Naive thymus-derived CD4-positive, alpha-beta T cell (primary cell): ENCODE data around the gene PRSS50. TPM values are rescaled to one million over a fixed set of nuclear protein-coding genes. Genes with fewer than 3 reads are reported as not detected.

Experiments
- ATAC-seq: fragments of 150-1000 bp; cut with Tn5 transposase; 2 replicates; pipeline ENCODE4 v1.10.0; 2021; ENCODE audit warnings: mild to moderate bottlenecking, moderate library complexity
- CTCF ChIA-PET: fragments of 350-600 bp; sonication (Branson Sonifier 250); formaldehyde crosslinking; loops from one replicate; lab custom pipeline; 2021; ENCODE audit warnings: antibody characterized with exemption; lab: Charles Lee
- POLR2A ChIA-PET: fragments of 350-600 bp; sonication (Branson Sonifier 250); formaldehyde crosslinking; loops from one replicate; lab custom pipeline; 2021; ENCODE audit warnings: antibody characterized with exemption, inconsistent platforms; lab: Charles Lee
- DNase-seq, 9 donors: peaks; one replicate each; pipeline versions ENCODE4 v3.0.0 to v3.0.0-alpha.2; 2020 to 2022; ENCODE audit warnings: mixed read lengths in 1 of 9
- H3K27ac ChIP-seq: one replicate; pipeline ENCODE4 v1.7.0; 2013; ENCODE audit warnings: mild to moderate bottlenecking, low read depth, low read length, moderate library complexity
- H3K27me3 ChIP-seq, 2 donors: one replicate each; pipeline ENCODE4 v1.7.0; 2013; ENCODE audit warnings: low read length in 2 of 2, mild to moderate bottlenecking in 2 of 2, moderate library complexity in 2 of 2; ENCODE audit not compliant: control insufficient read depth in 2 of 2, insufficient read depth in 2 of 2
- H3K36me3 ChIP-seq, 3 experiments: 1 replicate in 2 of 3; 2 replicates in 1 of 3; pipeline ENCODE4 v1.7.0; 2013; ENCODE audit warnings: low read length in 3 of 3, mild to moderate bottlenecking in 3 of 3, moderate library complexity in 1 of 3; ENCODE audit not compliant: insufficient read depth in 3 of 3, control insufficient read depth in 2 of 3
- H3K4me1 ChIP-seq, 2 donors: one replicate each; pipeline ENCODE4 v1.7.0; 2013; ENCODE audit warnings: low read length in 2 of 2, mild to moderate bottlenecking in 2 of 2, moderate library complexity in 1 of 2; ENCODE audit not compliant: control insufficient read depth in 2 of 2, insufficient read depth in 2 of 2
- H3K4me3 ChIP-seq: 2 replicates; pipeline ENCODE4 v1.7.0; 2013; ENCODE audit warnings: mild to moderate bottlenecking, low read length
- H3K9me3 ChIP-seq, 3 experiments: 1 replicate in 2 of 3; 2 replicates in 1 of 3; pipeline ENCODE4 v1.7.0; 2013; ENCODE audit warnings: low read length in 3 of 3; ENCODE audit not compliant: control insufficient read depth in 2 of 3
- H3K27ac Mint-ChIP-seq, 9 donors: one replicate each; pipeline ENCODE4 v1.8.0; 2020 to 2022; ENCODE audit warnings: mixed read lengths in 9 of 9, mild to moderate bottlenecking in 8 of 9, moderate library complexity in 5 of 9, inconsistent platforms in 2 of 9
- H3K27me3 Mint-ChIP-seq, 5 donors: one replicate each; pipeline ENCODE4 v1.8.0; 2021 to 2022; ENCODE audit warnings: mixed read lengths in 5 of 5, mild to moderate bottlenecking in 1 of 5
- H3K36me3 Mint-ChIP-seq, 5 donors: one replicate each; pipeline ENCODE4 v1.8.0; 2020 to 2022; ENCODE audit warnings: mixed read lengths in 5 of 5, mild to moderate bottlenecking in 3 of 5, inconsistent platforms in 1 of 5
- H3K4me1 Mint-ChIP-seq, 7 donors: one replicate each; pipeline ENCODE4 v1.8.0; 2020 to 2022; ENCODE audit warnings: mixed read lengths in 7 of 7, mild to moderate bottlenecking in 3 of 7, inconsistent platforms in 1 of 7
- H3K4me3 Mint-ChIP-seq, 10 donors: one replicate each; pipeline ENCODE4 v1.8.0; 2020 to 2022; ENCODE audit warnings: mild to moderate bottlenecking in 10 of 10, mixed read lengths in 10 of 10, moderate library complexity in 6 of 10, inconsistent platforms in 2 of 10
- H3K9me3 Mint-ChIP-seq, 11 donors: one replicate each; pipeline ENCODE4 v1.8.0; 2020 to 2022; ENCODE audit warnings: mixed read lengths in 11 of 11, mild to moderate bottlenecking in 4 of 11, inconsistent platforms in 1 of 11, moderate library complexity in 1 of 11
- intact Hi-C, 2 donors: fragments of 100-400 bp; cut with micrococcal nuclease; formaldehyde crosslinking; loops; one replicate each; pipeline ENCODE4 v1.15.1; 2023
- polyA plus RNA-seq, 2 donors: library from polyadenylated mRNA; unstranded; fragments of 300-500 nt; fragmentation: Illumina TruSeq; gene quantifications; one replicate each; pipeline ENCODE4 v1.2.3, GENCODE V29; 2021
- total RNA-seq, 6 experiments: library from RNA in 5 of 6; stranded (reverse) in 5 of 6; gene quantifications; 1 replicate in 5 of 6; 2 replicates in 1 of 6; pipeline ENCODE4 v1.2.3 and lab custom pipeline; 2021 to 2026

The PRSS50 gene
- total and polyA plus RNA-seq, 7 experiments from 2014 or later, result 0.11 TPM; not detected in 6

- H3K4me1 Mint-ChIP-seq, result peaks cover 0 to 9% (median 7%) of the 10 kb centered on the region in 7 donors
- Histone ChIP-seq H3K36me3 (peaks cover 0 to 10% (median 0%) of the 10 kb centered on the region in 3 experiments), H3K4me3 (no peak overlapping the region), H3K27me3 (no peaks in the 10 kb centered on the region), H3K9me3 (no peaks in the 10 kb centered on the region), H3K27ac (no peak overlapping the region), H3K4me1 (no peaks in the 10 kb centered on the region)
- CTCF ChIA-PET, result interaction anchor here (0.6 kb wide), 1 partner anchor 243 kb away, joined by 3 read pairs; no protein-coding TSS in a partner anchor
- H3K27me3 Mint-ChIP-seq, result peaks cover 0 to 6% (median 0%) of the 10 kb centered on the region in 5 donors
- DNase-seq (peak in 1 of 9 donors; percentile 15), ATAC-seq (no peak)
- POLR2A ChIA-PET, result no interaction called here
- intact Hi-C loops, result no loop called here
- H3K36me3 Mint-ChIP-seq, result peaks cover 0 to 3% (median 0%) of the 10 kb centered on the region in 5 donors
- no peaks in the 10 kb centered on the region for H3K9me3 Mint-ChIP-seq
- no peak overlapping the region for H3K4me3 Mint-ChIP-seq
- peak overlapping the region in 3 of 9 donors; percentile 33 to 47 (median 46) for H3K27ac Mint-ChIP-seq
These were observed 51.2 kb downstream of the PRSS50 start for GRCh38 chr3:46666453-46666845.

- no peak overlapping the region for H3K27ac ChIP-seq
- intact Hi-C loops, result no loop called here
- Mint-ChIP-seq H3K4me3 (no peak overlapping the region), H3K36me3 (no peaks in the 10 kb centered on the region), H3K9me3 (no peaks in the 10 kb centered on the region), H3K27me3 (peaks cover 0 to 6% (median 0%) of the 10 kb centered on the region in 5 donors), H3K27ac (peak overlapping the region in 4 of 9 donors; percentile 9 to 74 (median 40)), H3K4me1 (peaks cover 0 to 9% (median 7%) of the 10 kb centered on the region in 7 donors)
- H3K4me1 ChIP-seq, result no peaks in the 10 kb centered on the region
- ATAC-seq (no peak), DNase-seq (peak in 1 of 9 donors; percentile 8)
- no peaks in the 10 kb centered on the region for H3K9me3 ChIP-seq
- H3K27me3 ChIP-seq, result no peaks in the 10 kb centered on the region
- no peak overlapping the region for H3K4me3 ChIP-seq
- ChIA-PET CTCF (no interaction called here), POLR2A (no interaction called here)
- H3K36me3 ChIP-seq, result peaks cover 0 to 7% (median 0%) of the 10 kb centered on the region in 3 experiments
These were observed 51.8 kb downstream of the PRSS50 start for GRCh38 chr3:46665763-46666452.

DNA sequence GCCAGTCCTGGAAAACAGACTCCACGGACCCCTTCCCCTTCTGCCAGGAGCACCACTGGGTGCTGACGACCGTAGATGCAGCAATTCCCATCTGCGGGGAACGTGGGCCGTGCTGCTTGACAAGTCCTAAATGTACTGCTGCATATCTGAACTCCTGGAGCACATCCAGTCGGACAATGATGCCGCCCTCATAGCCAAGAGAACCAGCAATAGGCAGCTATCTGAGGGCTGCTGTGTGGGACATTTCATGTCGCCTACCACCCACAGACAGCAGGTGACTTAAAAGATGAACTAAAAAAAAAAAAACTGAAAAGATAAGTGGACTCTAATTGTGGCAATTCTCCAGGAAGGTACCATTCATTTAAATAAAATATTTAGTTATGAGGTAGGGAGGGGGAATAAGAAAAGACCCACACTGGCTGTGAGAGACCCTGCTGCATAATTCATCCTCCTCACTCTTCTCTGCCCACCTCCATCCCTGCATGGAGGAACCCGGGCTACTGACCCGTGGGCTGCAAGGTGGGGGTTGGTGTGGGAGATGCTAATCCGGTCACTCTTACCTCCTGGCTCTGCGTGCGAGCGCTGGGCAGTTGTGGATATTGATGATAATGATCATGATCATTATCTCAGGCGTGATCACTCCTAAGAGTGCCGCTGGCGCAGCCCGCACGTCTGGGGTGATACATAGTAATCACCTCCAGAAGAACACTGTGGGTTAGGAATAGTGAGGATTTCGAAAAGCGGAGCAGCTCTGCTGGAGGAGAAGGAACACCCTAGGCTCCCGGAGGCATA is 52.5 kb downstream of the PRSS50 start:
- POLR2A ChIA-PET, result no interaction called here
- H3K4me1 Mint-ChIP-seq, result peaks cover 0 to 9% (median 7%) of the 10 kb centered on the region in 7 donors
- no peaks in the 10 kb centered on the region for H3K36me3 Mint-ChIP-seq
- no peaks in the 10 kb centered on the region for H3K9me3 Mint-ChIP-seq
- no peak for DNase-seq
- Histone ChIP-seq H3K27me3 (no peaks in the 10 kb centered on the region), H3K36me3 (peaks cover 0 to under 1% (median 0%) of the 10 kb centered on the region in 3 experiments), H3K9me3 (no peaks in the 10 kb centered on the region), H3K4me3 (no peak overlapping the region), H3K4me1 (no peaks in the 10 kb centered on the region), H3K27ac (no peak overlapping the region)
- H3K27ac Mint-ChIP-seq, result peak overlapping the region in 2 of 9 donors; percentile 19 to 62
- CTCF ChIA-PET, result no interaction called here
- peaks cover 0 to 6% (median 0%) of the 10 kb centered on the region in 5 donors for H3K27me3 Mint-ChIP-seq
- no peak overlapping the region for H3K4me3 Mint-ChIP-seq
- no peak for ATAC-seq
- intact Hi-C loops, result no loop called here

GRCh38 chr3:46664188-46664970 is 53.3 kb downstream of the PRSS50 start:
- Histone ChIP-seq H3K27ac (no peak overlapping the region), H3K4me1 (no peaks in the 10 kb centered on the region), H3K9me3 (no peaks in the 10 kb centered on the region), H3K27me3 (no peaks in the 10 kb centered on the region), H3K4me3 (no peak overlapping the region), H3K36me3 (no peaks in the 10 kb centered on the region)
- H3K4me3 Mint-ChIP-seq, result no peak overlapping the region
- DNase-seq (no peak), ATAC-seq (no peak)
- peak overlapping the region in 1 of 9 donors; percentile 31 for H3K27ac Mint-ChIP-seq
- intact Hi-C loops, result no loop called here
- H3K4me1 Mint-ChIP-seq, result peaks cover 0 to 9% (median 7%) of the 10 kb centered on the region in 7 donors
- H3K27me3 Mint-ChIP-seq, result peaks cover 0 to 6% (median 0%) of the 10 kb centered on the region in 5 donors
- H3K9me3 Mint-ChIP-seq, result no peaks in the 10 kb centered on the region
- ChIA-PET POLR2A (no interaction called here), CTCF (interaction anchor here (0.5 to 0.7 kb wide), 2 partner anchors 27 to 231 kb away, joined by 3 to 5 read pairs; no protein-coding TSS in a partner anchor)
- H3K36me3 Mint-ChIP-seq, result no peaks in the 10 kb centered on the region

- ChIA-PET POLR2A (no interaction called here), CTCF (interaction anchor here (0.7 to 0.9 kb wide), 2 partner anchors 8 to 232 kb away, joined by 3 to 5 read pairs; no protein-coding TSS in a partner anchor)
- Mint-ChIP-seq H3K9me3 (no peaks in the 10 kb centered on the region), H3K36me3 (no peaks in the 10 kb centered on the region), H3K4me3 (no peak overlapping the region), H3K27me3 (peaks cover 0 to 6% (median 0%) of the 10 kb centered on the region in 5 donors), H3K27ac (peak overlapping the region in 1 of 9 donors; percentile 49), H3K4me1 (peaks cover 0 to 9% (median 7%) of the 10 kb centered on the region in 7 donors)
- no peak overlapping the region for H3K4me3 ChIP-seq
- intact Hi-C loops, result loop anchor here in 1 of 2 donors (1.0 kb wide), 1 partner anchor 246 kb away; no protein-coding TSS in a partner anchor
- H3K36me3 ChIP-seq, result no peaks in the 10 kb centered on the region
- H3K27me3 ChIP-seq, result no peaks in the 10 kb centered on the region
- no peak overlapping the region for H3K27ac ChIP-seq
- no peaks in the 10 kb centered on the region for H3K9me3 ChIP-seq
- ATAC-seq (peak; percentile 40), DNase-seq (peak in 6 of 9 donors; percentile 7 to 21 (median 10))
- H3K4me1 ChIP-seq, result no peaks in the 10 kb centered on the region
These were observed 54.0 kb downstream of the PRSS50 start for GRCh38 chr3:46663591-46664135.
